ENCODE results near the gene NF2. TPM values are rescaled to one million over a fixed set of nuclear protein-coding genes. Genes with fewer than 3 reads are reported as not detected.

The NF2 gene
- total RNA-seq, 4 donors from 2014 or later = 14.6 to 60.1 (median 34.7) TPM

DNA sequence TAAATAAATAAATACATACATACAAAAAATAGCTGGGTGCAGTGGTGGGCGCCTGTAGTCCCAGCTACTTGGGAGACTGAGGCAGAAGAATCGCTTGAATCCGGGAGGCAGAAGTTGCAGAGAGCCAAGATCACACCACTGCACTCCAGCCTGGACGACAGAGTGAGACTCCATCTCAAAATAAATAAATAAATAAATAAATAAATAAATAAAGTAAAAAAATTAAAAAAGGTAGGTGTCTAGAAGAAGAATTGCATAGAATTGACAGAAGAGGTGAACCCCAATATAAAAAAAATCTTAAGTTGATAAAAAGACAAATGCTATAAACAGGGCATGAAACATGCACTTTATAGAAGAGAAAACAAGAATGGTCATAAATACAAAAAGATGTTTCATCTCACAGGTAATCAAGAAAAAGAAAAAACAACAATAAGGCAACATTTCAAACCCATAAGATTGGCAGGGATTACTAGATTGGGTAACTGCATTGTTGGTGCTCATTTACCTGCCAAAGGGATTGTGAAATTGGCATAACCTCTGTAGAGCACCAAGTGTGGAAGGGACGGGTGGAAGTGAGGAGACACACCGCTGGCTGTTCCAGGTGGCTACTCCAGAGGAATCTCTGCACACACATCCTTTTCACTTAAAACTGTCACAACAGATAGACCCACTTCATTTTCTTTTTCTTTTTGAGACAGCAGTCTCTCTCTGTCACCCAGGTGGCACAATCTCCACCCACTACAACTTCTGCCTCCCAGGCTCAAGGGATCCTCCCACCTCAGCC, 44.7 kb downstream of the NF2 start:
- in situ Hi-C loops (cut with MboI; ENCODE audit: low pct_ligation_motif_present in 1 of 4, low pct_unique_long_range_greater_than_20kb in 1 of 4, low sequenced_read_pairs in 3 of 4) (loop anchor here in 2 of 4 donors (25.0 kb wide), 1 partner anchor 364 kb away; no protein-coding TSS in a partner anchor), intact Hi-C loops (cut with DNase I; ENCODE audit: low total_unique reads) (no loop called here)
- H3K27me3 ChIP-seq = no peaks in the 10 kb centered on the region
- peaks cover 0 to 12% (median 3%) of the 10 kb centered on the region in 4 donors for H3K36me3 ChIP-seq
- no peak for DNase-seq
- H3K4me1 ChIP-seq = no peaks in the 10 kb centered on the region
- no peak overlapping the region for H3K27ac ChIP-seq
- 87 to 95% methylated on average over 6 of the region's 6 CpGs for WGBS, 2 donors (ENCODE audit: low coverage in 1 of 2)
- H3K4me3 ChIP-seq = no peak overlapping the region
- H3K9me3 ChIP-seq = no peaks in the 10 kb centered on the region
- TF ChIP-seq POLR2AphosphoS5 (IDR thresholded peaks at IDR 0.05) = no peak
- TF ChIP-seq, protein P1, sequence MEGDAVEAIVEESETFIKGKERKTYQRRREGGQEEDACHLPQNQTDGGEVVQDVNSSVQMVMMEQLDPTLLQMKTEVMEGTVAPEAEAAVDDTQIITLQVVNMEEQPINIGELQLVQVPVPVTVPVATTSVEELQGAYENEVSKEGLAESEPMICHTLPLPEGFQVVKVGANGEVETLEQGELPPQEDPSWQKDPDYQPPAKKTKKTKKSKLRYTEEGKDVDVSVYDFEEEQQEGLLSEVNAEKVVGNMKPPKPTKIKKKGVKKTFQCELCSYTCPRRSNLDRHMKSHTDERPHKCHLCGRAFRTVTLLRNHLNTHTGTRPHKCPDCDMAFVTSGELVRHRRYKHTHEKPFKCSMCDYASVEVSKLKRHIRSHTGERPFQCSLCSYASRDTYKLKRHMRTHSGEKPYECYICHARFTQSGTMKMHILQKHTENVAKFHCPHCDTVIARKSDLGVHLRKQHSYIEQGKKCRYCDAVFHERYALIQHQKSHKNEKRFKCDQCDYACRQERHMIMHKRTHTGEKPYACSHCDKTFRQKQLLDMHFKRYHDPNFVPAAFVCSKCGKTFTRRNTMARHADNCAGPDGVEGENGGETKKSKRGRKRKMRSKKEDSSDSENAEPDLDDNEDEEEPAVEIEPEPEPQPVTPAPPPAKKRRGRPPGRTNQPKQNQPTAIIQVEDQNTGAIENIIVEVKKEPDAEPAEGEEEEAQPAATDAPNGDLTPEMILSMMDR (IDR thresholded peaks at IDR 0.05) = no peak
- TF ChIP-seq POLR2A (IDR thresholded peaks at IDR 0.05) = no peak
- no peak for TF ChIP-seq EP300 (IDR thresholded peaks at IDR 0.05; ENCODE audit: low read depth)

DNA sequence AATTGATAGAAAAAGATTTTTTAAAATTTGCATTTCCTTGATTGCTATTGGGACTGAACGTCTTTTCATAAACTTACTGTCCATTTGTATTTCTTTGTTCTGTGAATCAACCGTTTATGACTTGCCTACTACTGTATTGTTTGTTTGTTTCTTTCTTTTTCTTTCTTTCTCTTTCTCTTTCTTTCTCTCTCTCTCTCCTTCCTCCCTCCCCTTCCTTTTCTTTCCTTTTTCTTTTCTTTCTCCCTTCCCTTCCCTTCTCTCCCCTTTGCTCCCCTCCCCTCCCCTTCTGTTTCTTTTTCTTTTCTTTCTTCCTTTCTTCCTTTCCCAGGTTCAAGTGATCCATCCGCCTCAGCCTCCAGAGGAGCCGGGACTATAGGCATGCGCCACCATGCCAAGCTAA, 46.9 kb downstream of the NF2 start:
- H3K27ac ChIP-seq = no peak overlapping the region
- no peaks in the 10 kb centered on the region for H3K9me3 ChIP-seq
- intact Hi-C loops (cut with DNase I; ENCODE audit: low total_unique reads) = no loop called here
- 75 to 76% methylated on average over 5 of the region's 5 CpGs for WGBS, 2 donors (ENCODE audit: low coverage in 1 of 2)
- in situ Hi-C loops (cut with MboI; ENCODE audit: low pct_ligation_motif_present in 1 of 4, low pct_unique_long_range_greater_than_20kb in 1 of 4, low sequenced_read_pairs in 3 of 4) = no loop called here
- H3K27me3 ChIP-seq = no peaks in the 10 kb centered on the region
- H3K36me3 ChIP-seq = peaks cover 0 to 12% (median 3%) of the 10 kb centered on the region in 4 donors
- H3K4me1 ChIP-seq = no peaks in the 10 kb centered on the region
- TF ChIP-seq EP300 (IDR thresholded peaks at IDR 0.05; ENCODE audit: low read depth) = no peak
- no peak for TF ChIP-seq POLR2A (IDR thresholded peaks at IDR 0.05)
- TF ChIP-seq, protein P1 (IDR thresholded peaks at IDR 0.05) = no peak
- no peak for TF ChIP-seq POLR2AphosphoS5 (IDR thresholded peaks at IDR 0.05)
- no peak for DNase-seq
- no peak overlapping the region for H3K4me3 ChIP-seq

DNA sequence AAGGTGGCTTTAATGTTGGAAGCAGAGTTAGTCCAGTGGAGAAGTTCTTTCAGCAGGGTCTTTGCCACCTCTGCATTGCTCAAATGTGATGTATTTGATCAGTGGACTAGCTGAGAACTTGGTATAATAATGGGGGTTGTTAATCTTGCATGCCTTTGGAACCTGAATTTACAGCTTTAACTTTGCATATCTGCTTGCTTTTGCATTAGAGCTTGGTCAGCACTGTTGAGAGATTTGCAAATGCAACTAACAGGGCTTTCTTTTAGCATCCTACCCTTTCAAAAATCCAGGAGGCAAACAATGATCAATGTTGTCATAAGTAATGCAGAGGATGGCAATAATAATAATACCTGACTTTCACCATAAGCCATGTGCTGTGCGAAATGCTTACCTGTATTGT, 48.2 kb downstream of the NF2 start:
- TF ChIP-seq, protein P1 (IDR thresholded peaks at IDR 0.05) = no peak
- no peak for TF ChIP-seq POLR2AphosphoS5 (IDR thresholded peaks at IDR 0.05)
- TF ChIP-seq EP300 (IDR thresholded peaks at IDR 0.05; ENCODE audit: low read depth) = no peak
- H3K36me3 ChIP-seq = peaks cover 0 to 6% (median 2%) of the 10 kb centered on the region in 4 donors
- in situ Hi-C loops (cut with MboI; ENCODE audit: low pct_ligation_motif_present in 1 of 4, low pct_unique_long_range_greater_than_20kb in 1 of 4, low sequenced_read_pairs in 3 of 4) (no loop called here), intact Hi-C loops (cut with DNase I; ENCODE audit: low total_unique reads) (no loop called here)
- H3K4me3 ChIP-seq = no peak overlapping the region
- no peak overlapping the region for H3K27ac ChIP-seq
- no peaks in the 10 kb centered on the region for H3K27me3 ChIP-seq
- H3K9me3 ChIP-seq = no peaks in the 10 kb centered on the region
- no peak for DNase-seq
- no peaks in the 10 kb centered on the region for H3K4me1 ChIP-seq
- 94 to 100% methylated on average over 1 of the region's 1 CpG for WGBS, 2 donors (ENCODE audit: low coverage in 1 of 2)

DNA sequence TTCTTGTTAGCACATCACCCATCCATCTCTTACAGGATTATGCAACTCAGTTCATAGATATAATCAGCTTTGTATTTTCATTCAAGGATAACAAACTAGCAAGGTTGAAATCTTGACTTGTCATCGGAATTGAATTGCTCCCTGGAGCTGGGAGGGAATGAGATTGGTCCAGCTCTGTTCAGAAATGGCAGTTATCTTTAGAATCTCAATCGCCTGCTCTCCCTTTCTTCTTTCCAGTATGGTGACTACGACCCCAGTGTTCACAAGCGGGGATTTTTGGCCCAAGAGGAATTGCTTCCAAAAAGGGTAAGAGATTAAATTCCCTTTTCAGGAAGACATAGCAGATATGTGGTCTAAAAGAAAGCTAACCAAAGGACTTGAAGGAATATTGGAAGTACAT, 51.0 kb downstream of the NF2 start:
- DNase-seq = no peak
- TF ChIP-seq POLR2AphosphoS5 (IDR thresholded peaks at IDR 0.05) (no peak), POLR2A (IDR thresholded peaks at IDR 0.05) (no peak), EP300 (IDR thresholded peaks at IDR 0.05; ENCODE audit: low read depth) (no peak)
- TF ChIP-seq, protein P1 (IDR thresholded peaks at IDR 0.05) = no peak
- Histone ChIP-seq H3K27ac (no peak overlapping the region), H3K36me3 (peaks cover 0 to 4% (median 2%) of the 10 kb centered on the region in 4 donors), H3K4me3 (no peak overlapping the region), H3K4me1 (no peaks in the 10 kb centered on the region), H3K27me3 (no peaks in the 10 kb centered on the region), H3K9me3 (no peaks in the 10 kb centered on the region)
- intact Hi-C loops (cut with DNase I; ENCODE audit: low total_unique reads) = no loop called here
- 94 to 100% methylated on average over 4 of the region's 4 CpGs for WGBS, 2 donors (ENCODE audit: low coverage in 1 of 2)
- in situ Hi-C loops (cut with MboI; ENCODE audit: low pct_ligation_motif_present in 1 of 4, low pct_unique_long_range_greater_than_20kb in 1 of 4, low sequenced_read_pairs in 3 of 4) = no loop called here

Data from transverse colon (tissue), 4 donors.